22Rv1 (cell line): ENCODE results near the gene MAPKAPK5.

Experiments
- H3K27ac ChIP-seq: fragments of 450-650 bp; 2 replicates; pipeline ENCODE4 v1.5.1; 2017
- ZFX ChIP-seq: fragments of 450-650 bp; IDR thresholded peaks from 2 replicates; pipeline ENCODE4 v1.6.1; 2017; ENCODE audit warnings: antibody characterized with exemption, borderline replicate concordance
- TF ChIP-seq, protein P1 (sequence below): fragments of 450-650 bp; IDR thresholded peaks from 2 replicates; pipeline ENCODE4 v1.5.1; 2017; ENCODE audit warnings: mild to moderate bottlenecking

MAPKAPK5 gene

DNA sequence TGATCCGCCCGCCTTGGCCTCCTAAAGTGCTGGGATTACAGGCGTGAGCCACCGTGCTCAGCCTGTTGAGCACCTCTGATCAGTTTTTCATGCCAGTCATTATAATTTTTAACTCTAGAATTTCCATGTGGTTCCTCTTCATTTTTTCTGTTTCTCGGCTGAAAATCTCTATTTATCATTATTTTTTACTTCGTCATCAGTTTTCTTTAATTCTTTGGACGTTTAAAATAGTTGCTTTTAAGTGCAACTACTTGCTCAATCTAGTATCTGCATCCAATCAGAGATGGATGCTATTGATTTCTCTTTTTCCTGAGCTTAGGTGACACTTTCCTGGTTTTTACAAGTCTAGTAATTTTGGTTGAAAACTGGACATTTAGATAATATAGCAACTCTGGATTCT lies 16.8 kb downstream of the MAPKAPK5 start:
- TF ChIP-seq, protein P1, sequence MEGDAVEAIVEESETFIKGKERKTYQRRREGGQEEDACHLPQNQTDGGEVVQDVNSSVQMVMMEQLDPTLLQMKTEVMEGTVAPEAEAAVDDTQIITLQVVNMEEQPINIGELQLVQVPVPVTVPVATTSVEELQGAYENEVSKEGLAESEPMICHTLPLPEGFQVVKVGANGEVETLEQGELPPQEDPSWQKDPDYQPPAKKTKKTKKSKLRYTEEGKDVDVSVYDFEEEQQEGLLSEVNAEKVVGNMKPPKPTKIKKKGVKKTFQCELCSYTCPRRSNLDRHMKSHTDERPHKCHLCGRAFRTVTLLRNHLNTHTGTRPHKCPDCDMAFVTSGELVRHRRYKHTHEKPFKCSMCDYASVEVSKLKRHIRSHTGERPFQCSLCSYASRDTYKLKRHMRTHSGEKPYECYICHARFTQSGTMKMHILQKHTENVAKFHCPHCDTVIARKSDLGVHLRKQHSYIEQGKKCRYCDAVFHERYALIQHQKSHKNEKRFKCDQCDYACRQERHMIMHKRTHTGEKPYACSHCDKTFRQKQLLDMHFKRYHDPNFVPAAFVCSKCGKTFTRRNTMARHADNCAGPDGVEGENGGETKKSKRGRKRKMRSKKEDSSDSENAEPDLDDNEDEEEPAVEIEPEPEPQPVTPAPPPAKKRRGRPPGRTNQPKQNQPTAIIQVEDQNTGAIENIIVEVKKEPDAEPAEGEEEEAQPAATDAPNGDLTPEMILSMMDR, result no peak
- TF ChIP-seq ZFX, result no peak
- no peak overlapping the region for H3K27ac ChIP-seq

DNA sequence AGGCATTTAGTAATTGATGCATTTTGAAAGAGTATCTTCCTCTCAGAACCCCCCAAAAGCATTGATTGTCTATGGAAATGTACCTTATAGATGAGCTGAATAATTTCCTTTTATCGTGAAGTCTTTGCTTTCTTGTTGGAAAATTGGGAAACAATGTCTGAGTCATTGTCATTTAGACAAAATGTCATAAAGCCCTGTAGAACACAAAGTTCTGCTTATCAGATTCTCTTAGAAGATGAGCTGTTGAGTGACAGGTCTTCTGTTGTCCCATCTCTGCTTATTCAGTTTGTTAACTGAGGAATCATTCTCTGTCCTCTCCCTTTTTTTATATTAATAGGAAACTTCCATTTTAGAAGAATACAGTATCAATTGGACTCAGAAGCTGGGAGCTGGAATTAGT lies 22.9 kb downstream of the MAPKAPK5 start:
- no peak for TF ChIP-seq ZFX
- TF ChIP-seq, protein P1, result no peak

GRCh38 chr12:111867531-111867930 lies 25.5 kb downstream of the MAPKAPK5 start:
- H3K27ac ChIP-seq, result no peak overlapping the region
- TF ChIP-seq, protein P1, result no peak
- no peak for TF ChIP-seq ZFX

More for the DNA sequence above, 22.9 kb downstream of the MAPKAPK5 start:
- H3K27ac ChIP-seq, result no peak overlapping the region

DNA sequence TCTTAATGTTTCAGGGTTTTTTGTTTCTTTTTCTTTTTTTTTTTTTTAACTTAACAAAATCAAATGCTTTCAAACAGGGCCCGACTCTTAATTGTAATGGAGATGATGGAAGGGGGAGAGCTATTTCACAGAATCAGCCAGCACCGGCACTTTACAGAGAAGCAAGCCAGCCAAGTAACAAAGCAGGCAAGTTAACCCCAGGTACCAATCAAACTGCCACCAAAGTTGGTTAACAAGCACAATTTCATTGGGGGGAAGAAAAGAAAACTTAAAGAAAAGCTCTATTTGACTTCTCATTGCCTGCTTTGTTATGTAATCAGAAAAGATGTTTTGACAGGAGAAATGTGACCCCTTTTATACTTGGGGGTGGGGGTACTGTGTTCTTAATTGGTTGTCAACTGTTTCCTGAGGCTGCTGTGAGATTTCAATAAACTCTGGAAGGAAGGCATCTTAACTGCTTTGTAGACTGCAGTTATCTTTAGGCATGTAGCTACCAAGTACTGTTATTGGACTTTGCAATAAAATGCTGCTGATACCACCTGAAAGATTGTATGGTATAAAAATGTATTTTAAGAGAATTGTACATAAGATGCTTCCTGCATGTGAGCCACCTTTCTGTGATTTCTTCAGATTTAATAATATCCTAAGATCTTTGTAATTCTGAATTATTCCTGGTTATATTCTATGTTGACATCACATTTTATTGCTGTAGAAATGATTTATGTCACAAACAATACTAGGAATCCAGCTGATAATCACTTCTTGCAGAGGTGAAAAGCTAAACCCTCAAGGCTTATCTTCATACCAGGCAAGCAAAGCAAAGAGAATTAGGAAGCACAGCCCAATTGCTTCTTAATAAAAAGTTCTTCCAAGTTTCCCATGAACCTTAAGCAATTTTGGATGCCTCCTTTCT lies 26.9 kb downstream of the MAPKAPK5 start:
- no peak overlapping the region for H3K27ac ChIP-seq
- TF ChIP-seq, protein P1, result no peak
- no peak for TF ChIP-seq ZFX

- no peak overlapping the region for H3K27ac ChIP-seq
- TF ChIP-seq, protein P1, result no peak
Measured at GRCh38 chr12:111869671-111870070, 27.6 kb downstream of the MAPKAPK5 start.

DNA sequence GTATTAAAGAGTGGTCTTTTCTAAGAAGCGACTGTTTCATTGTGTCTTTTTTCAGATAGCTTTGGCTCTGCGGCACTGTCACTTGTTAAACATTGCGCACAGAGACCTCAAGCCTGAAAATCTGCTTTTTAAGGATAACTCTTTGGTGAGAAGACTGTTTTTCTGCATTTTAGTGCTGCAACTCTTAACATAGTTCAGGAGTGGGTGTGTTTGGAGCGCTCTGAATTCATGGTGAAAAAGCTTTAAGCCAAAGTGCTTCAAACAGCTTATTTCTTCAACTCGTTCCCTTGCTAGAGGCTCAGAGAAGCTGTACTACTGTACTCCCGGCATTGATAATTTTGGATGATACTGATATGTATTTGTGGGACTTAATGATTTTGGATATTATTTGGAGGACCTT lies 28.2 kb downstream of the MAPKAPK5 start:
- TF ChIP-seq ZFX, result no peak
- TF ChIP-seq, protein P1, result no peak
- no peak overlapping the region for H3K27ac ChIP-seq

DNA sequence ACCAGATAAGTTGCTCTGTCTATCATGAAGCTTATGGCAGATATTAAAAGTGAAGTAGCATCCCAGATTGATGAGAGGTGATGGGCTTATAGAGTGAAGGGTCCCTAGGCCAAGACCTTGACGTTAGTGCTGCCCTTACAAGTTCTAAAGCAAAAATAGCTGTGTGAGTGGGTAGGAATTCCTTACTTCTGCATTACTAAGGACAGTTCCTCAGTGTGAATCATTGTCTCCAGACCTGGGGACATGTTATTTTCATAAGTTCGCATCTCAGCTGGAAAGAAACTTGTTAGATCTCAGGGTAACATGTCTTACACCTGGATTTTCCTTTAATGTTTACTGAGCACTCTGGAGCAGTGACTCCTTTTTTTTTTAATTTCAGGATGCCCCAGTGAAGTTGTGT lies 28.7 kb downstream of the MAPKAPK5 start:
- H3K27ac ChIP-seq, result no peak overlapping the region
- TF ChIP-seq ZFX, result no peak
- TF ChIP-seq, protein P1, result no peak
